Neural crest cell (in vitro differentiated cells): ENCODE measurements around the gene NUFIP2. TPM values are rescaled to one million over a fixed set of nuclear protein-coding genes. Genes with fewer than 3 reads are reported as not detected.

ENCODE experiments used
- DNase-seq: peaks from one replicate; pipeline ENCODE4 v3.0.0; 2021; ENCODE audit warnings: low read depth, mixed read lengths, low spot score
- H3K27ac Mint-ChIP-seq: one replicate; pipeline ENCODE4 v1.8.0; 2021; ENCODE audit warnings: mild to moderate bottlenecking, mixed read lengths; ENCODE audit not compliant: unreplicated experiment
- H3K27me3 Mint-ChIP-seq: 2 replicates; pipeline ENCODE4 v1.8.0; 2021; ENCODE audit warnings: low read depth, mild to moderate bottlenecking, mixed read lengths
- H3K36me3 Mint-ChIP-seq: 2 replicates; pipeline ENCODE4 v1.8.0; 2021; ENCODE audit warnings: low read depth, mild to moderate bottlenecking, mixed read lengths
- H3K4me1 Mint-ChIP-seq: 2 replicates; pipeline ENCODE4 v1.8.0; 2021; ENCODE audit warnings: mixed read lengths
- H3K4me3 Mint-ChIP-seq: one replicate; pipeline ENCODE4 v1.8.0; 2021; ENCODE audit warnings: mild to moderate bottlenecking, mixed read lengths
- H3K9me3 Mint-ChIP-seq: 2 replicates; pipeline ENCODE4 v1.8.0; 2021; ENCODE audit warnings: mixed read lengths
- total RNA-seq: library from RNA; stranded (reverse); gene quantifications from 2 replicates; pipeline ENCODE4 v1.2.1, GENCODE V29; 2021
- TF ChIP-seq, protein P1 (sequence below): fragments of 200-600 bp; sonication (generic); conservative IDR thresholded peaks from 2 replicates; pipeline ENCODE4 v1.5.0; 2021; ENCODE audit warnings: antibody characterized with exemption, mild to moderate bottlenecking

The NUFIP2 gene
- total RNA-seq, 1 donor from 2014 or later: 61.7 TPM

DNA sequence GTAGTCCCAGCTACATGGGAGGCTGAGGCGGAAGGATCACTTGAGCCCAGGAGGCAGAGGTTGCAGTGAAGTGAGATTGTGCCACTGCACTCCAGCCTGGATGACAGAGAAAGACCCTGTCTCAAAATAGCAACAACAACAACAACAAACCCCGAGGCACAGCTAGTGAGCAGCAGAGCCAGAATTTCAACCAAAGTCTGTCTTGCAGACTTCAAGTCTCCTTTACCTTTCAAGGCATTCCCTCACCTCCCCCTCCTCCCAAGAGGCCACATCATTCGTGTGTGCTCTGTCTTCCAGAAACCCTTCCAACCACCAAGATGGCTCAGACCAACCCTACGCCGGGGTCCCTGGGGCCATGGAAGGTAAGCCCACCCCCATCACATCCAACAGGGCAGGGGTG lies 45.1 kb downstream of the NUFIP2 start:
- no peaks in the 10 kb centered on the region for H3K9me3 Mint-ChIP-seq
- no peaks in the 10 kb centered on the region for H3K36me3 Mint-ChIP-seq
- H3K4me3 Mint-ChIP-seq: no peak overlapping the region
- peak overlapping the region; percentile 53 for H3K27ac Mint-ChIP-seq
- peaks cover 17% of the 10 kb centered on the region for H3K4me1 Mint-ChIP-seq
- no peak for DNase-seq
- no peaks in the 10 kb centered on the region for H3K27me3 Mint-ChIP-seq
- TF ChIP-seq, protein P1, sequence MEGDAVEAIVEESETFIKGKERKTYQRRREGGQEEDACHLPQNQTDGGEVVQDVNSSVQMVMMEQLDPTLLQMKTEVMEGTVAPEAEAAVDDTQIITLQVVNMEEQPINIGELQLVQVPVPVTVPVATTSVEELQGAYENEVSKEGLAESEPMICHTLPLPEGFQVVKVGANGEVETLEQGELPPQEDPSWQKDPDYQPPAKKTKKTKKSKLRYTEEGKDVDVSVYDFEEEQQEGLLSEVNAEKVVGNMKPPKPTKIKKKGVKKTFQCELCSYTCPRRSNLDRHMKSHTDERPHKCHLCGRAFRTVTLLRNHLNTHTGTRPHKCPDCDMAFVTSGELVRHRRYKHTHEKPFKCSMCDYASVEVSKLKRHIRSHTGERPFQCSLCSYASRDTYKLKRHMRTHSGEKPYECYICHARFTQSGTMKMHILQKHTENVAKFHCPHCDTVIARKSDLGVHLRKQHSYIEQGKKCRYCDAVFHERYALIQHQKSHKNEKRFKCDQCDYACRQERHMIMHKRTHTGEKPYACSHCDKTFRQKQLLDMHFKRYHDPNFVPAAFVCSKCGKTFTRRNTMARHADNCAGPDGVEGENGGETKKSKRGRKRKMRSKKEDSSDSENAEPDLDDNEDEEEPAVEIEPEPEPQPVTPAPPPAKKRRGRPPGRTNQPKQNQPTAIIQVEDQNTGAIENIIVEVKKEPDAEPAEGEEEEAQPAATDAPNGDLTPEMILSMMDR: no peak

DNA sequence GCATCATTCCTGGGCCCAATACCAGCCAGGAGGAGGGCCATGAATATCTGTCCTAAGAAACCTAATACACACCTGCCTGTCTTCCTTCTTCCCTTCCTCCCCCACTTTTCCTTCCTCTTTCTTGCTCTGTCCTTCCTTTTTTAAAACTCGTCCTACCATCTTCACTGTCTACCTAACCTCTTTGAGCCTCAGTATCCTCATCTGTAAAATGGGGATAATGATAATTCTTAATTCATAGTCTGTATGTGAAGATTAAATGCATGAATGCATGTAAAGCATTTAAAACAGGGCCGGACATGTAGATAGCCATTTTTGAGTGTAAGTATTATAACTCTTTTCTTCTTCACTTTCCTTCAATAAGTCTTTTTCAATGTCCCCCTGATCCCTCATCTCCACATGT lies 46.7 kb downstream of the NUFIP2 start:
- no peaks in the 10 kb centered on the region for H3K9me3 Mint-ChIP-seq
- H3K27me3 Mint-ChIP-seq: no peaks in the 10 kb centered on the region
- no peak for DNase-seq
- no peaks in the 10 kb centered on the region for H3K36me3 Mint-ChIP-seq
- peak overlapping the region; percentile 85 for H3K27ac Mint-ChIP-seq
- no peak overlapping the region for H3K4me3 Mint-ChIP-seq
- H3K4me1 Mint-ChIP-seq: peaks cover 26% of the 10 kb centered on the region
- TF ChIP-seq, protein P1: no peak

DNA sequence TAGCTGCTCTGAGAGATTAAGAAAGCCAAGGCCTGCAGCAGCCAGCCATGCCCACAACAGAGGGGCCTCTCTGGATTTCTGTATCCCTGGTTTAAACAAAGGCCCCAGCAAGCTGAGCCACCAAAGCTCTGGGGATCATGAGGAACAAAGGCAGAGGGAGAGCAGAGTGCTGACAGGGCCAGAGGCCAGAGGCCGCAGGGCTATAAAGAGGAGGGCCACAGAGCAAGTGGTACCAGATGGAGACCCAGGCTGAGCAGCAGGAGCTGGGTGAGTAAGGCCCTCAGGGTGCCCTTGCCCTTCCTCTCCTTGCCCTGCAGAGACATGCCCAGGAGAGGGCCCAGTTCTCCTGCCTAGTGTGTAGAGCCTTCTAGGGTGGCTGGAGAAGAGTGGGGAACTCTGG lies 47.3 kb downstream of the NUFIP2 start, which contains the start of gene CRYBA1:
Gene CRYBA1, plus strand, starts transcription at position 232 of the 400 bp plus-strand sequence. Its CDS starts 5 bp downstream, at position 237.
- H3K4me1 Mint-ChIP-seq: peaks cover 30% of the 10 kb centered on the region
- TF ChIP-seq, protein P1: no peak
- H3K36me3 Mint-ChIP-seq: no peaks in the 10 kb centered on the region
- DNase-seq: peak; percentile 43
- no peak within 1 kb of the TSS for H3K4me3 Mint-ChIP-seq
- H3K9me3 Mint-ChIP-seq: no peaks in the 10 kb centered on the region
- no peaks in the 10 kb centered on the region for H3K27me3 Mint-ChIP-seq
- H3K27ac Mint-ChIP-seq: peak within 1 kb of the TSS; percentile 95

DNA sequence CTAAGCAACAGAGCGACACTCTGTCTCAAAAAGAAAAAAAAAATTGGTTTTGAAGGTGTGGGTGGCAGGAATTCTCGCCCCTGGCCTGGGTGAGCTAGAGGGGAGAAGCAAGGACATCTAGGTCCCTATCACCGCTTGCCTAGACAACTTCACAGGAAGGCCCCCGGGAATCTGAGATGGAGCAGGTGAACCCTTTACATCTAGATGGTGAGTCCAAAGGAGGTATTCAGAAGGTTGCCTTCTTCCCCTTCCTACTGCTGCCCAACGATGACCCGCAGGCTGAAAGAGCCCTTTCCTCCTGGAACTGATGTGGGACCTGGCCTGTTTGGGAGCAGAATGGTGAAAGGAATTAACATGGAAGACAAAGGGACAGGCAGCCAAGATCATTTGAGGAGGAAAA lies 48.5 kb downstream of the NUFIP2 start:
- H3K9me3 Mint-ChIP-seq: no peaks in the 10 kb centered on the region
- TF ChIP-seq, protein P1: no peak
- H3K27ac Mint-ChIP-seq: no peak overlapping the region
- no peaks in the 10 kb centered on the region for H3K36me3 Mint-ChIP-seq
- H3K4me3 Mint-ChIP-seq: no peak overlapping the region
- no peaks in the 10 kb centered on the region for H3K27me3 Mint-ChIP-seq
- H3K4me1 Mint-ChIP-seq: peaks cover 43% of the 10 kb centered on the region
- DNase-seq: no peak

DNA sequence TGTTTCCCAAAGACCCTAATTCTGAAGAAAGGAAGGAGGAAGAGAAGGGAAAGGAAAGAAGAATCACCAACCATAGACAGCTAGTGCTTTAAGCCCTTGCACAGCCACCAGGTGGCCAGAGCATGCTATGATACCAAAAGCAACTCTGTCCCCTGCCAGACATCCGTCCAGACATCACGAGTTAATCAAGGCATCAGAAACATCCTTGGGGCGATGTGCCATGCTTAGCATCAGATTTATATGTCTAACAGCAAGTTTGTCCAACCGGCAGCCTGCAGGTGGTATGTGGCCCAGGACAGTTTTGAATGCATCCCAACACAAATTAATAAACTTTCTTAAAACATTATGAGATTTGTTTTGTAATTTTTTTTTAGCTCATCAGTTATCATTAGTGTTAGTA lies 50.2 kb downstream of the NUFIP2 start:
- Mint-ChIP-seq H3K27me3 (no peaks in the 10 kb centered on the region), H3K9me3 (no peaks in the 10 kb centered on the region), H3K27ac (no peak overlapping the region), H3K4me1 (peaks cover 46% of the 10 kb centered on the region), H3K36me3 (no peaks in the 10 kb centered on the region), H3K4me3 (peak overlapping the region; percentile 0)
- TF ChIP-seq, protein P1: peak; percentile 59
- no peak for DNase-seq

DNA sequence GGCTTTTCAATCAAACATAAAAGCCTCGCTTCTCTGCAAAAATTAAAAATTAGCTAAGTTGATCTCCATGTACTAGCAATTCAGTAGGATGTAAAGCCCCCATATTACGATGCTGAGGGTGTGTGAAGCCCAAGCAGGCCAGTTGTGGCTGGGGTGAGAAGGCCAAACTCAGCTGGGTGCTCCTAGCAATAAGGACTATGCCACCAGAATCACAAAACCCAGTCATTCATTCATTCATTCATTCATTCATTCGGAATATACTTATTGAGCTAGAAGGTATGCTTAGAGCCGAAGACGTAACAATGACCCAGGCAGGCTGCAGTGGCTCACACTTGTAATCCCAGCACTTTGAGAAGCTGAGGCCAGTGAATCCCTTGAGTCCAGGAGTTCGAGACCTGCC lies 51.2 kb downstream of the NUFIP2 start:
- TF ChIP-seq, protein P1: no peak
- Mint-ChIP-seq H3K36me3 (no peaks in the 10 kb centered on the region), H3K4me1 (peaks cover 52% of the 10 kb centered on the region), H3K9me3 (no peaks in the 10 kb centered on the region), H3K27me3 (no peaks in the 10 kb centered on the region), H3K4me3 (no peak overlapping the region), H3K27ac (no peak overlapping the region)
- no peak for DNase-seq
